HL-60 (cell line): Measurements from ENCODE around the gene IRX4.

Source experiments
- GABPA ChIP-seq: IDR thresholded peaks from 2 replicates; pipeline ENCODE4 v1.6.1; 2012; ENCODE audit warnings: low read depth
- POLR2AphosphoS5 ChIP-seq: IDR thresholded peaks from 2 replicates; pipeline ENCODE4 v1.6.1; 2012; ENCODE audit warnings: low read depth
- TF ChIP-seq, protein P1 (sequence below): IDR thresholded peaks from one replicate; pipeline ENCODE4 v1.5.1; 2011; ENCODE audit warnings: low read length, control low read depth, inconsistent platforms; ENCODE audit not compliant: insufficient read depth
- TF ChIP-seq, protein P2 (sequence below): IDR thresholded peaks from 2 replicates; pipeline ENCODE4 v1.6.1; 2012; ENCODE audit warnings: low read depth; ENCODE audit not compliant: insufficient replicate concordance

DNA sequence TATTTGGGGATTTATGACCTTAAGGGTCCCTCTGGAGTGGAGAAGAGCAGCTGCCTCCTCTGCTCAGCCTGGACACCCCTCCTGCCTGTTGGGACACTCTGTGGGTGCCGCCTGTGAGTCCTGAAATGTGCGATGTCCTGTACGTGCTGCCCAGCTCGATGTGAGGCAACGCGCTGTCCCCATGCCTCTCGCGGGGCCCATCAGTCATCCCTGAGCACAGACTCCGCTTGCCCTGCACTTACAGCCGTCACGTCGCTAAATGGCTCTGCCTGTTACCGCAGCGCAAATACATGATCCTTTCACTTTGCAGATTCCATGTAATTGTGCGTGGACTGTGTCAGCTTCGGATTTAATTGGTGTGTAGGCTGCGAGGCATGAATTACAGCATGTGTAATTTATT is 27.1 kb downstream of the IRX4 start:
- TF ChIP-seq, protein P1, sequence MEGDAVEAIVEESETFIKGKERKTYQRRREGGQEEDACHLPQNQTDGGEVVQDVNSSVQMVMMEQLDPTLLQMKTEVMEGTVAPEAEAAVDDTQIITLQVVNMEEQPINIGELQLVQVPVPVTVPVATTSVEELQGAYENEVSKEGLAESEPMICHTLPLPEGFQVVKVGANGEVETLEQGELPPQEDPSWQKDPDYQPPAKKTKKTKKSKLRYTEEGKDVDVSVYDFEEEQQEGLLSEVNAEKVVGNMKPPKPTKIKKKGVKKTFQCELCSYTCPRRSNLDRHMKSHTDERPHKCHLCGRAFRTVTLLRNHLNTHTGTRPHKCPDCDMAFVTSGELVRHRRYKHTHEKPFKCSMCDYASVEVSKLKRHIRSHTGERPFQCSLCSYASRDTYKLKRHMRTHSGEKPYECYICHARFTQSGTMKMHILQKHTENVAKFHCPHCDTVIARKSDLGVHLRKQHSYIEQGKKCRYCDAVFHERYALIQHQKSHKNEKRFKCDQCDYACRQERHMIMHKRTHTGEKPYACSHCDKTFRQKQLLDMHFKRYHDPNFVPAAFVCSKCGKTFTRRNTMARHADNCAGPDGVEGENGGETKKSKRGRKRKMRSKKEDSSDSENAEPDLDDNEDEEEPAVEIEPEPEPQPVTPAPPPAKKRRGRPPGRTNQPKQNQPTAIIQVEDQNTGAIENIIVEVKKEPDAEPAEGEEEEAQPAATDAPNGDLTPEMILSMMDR = no peak
- TF ChIP-seq POLR2AphosphoS5 = no peak
- TF ChIP-seq, protein P2, sequence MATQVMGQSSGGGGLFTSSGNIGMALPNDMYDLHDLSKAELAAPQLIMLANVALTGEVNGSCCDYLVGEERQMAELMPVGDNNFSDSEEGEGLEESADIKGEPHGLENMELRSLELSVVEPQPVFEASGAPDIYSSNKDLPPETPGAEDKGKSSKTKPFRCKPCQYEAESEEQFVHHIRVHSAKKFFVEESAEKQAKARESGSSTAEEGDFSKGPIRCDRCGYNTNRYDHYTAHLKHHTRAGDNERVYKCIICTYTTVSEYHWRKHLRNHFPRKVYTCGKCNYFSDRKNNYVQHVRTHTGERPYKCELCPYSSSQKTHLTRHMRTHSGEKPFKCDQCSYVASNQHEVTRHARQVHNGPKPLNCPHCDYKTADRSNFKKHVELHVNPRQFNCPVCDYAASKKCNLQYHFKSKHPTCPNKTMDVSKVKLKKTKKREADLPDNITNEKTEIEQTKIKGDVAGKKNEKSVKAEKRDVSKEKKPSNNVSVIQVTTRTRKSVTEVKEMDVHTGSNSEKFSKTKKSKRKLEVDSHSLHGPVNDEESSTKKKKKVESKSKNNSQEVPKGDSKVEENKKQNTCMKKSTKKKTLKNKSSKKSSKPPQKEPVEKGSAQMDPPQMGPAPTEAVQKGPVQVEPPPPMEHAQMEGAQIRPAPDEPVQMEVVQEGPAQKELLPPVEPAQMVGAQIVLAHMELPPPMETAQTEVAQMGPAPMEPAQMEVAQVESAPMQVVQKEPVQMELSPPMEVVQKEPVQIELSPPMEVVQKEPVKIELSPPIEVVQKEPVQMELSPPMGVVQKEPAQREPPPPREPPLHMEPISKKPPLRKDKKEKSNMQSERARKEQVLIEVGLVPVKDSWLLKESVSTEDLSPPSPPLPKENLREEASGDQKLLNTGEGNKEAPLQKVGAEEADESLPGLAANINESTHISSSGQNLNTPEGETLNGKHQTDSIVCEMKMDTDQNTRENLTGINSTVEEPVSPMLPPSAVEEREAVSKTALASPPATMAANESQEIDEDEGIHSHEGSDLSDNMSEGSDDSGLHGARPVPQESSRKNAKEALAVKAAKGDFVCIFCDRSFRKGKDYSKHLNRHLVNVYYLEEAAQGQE = no peak
- no peak for TF ChIP-seq GABPA
